Bronchial epithelial cell (primary cell): ENCODE measurements around the gene TTC17. TPM values are rescaled to one million over a fixed set of nuclear protein-coding genes. Genes with fewer than 3 reads are reported as not detected.
"Not testable (repeated sequence)": the region's sequence is repeated elsewhere in the genome, so short reads cannot be mapped to it uniquely, and the experiment has no call there.

ENCODE experiments used
- DNase-seq: peaks from one replicate; pipeline ENCODE4 v3.0.0-alpha.2; 2010; ENCODE audit warnings: low read depth
- FAIRE-seq: peaks from 2 replicates; lab custom pipeline; 2011; peaks lifted over from hg19 to GRCh38; lab: Jason Lieb, UNC
- H3K27me3 ChIP-seq: 2 replicates; pipeline ENCODE4 v1.5.1; 2011; ENCODE audit warnings: low read length; ENCODE audit not compliant: control insufficient read depth, insufficient read depth
- H3K36me3 ChIP-seq: 2 replicates; pipeline ENCODE4 v1.5.1; 2011; ENCODE audit warnings: low read length; ENCODE audit not compliant: control insufficient read depth, insufficient read depth
- H3K4me3 ChIP-seq: 2 replicates; pipeline ENCODE4 v1.5.1; 2011; ENCODE audit warnings: mild to moderate bottlenecking, low read depth, low read length, control low read depth
- total RNA-seq: library from RNA; depleted of rRNA; stranded (reverse); fragments of >200 nt; gene quantifications from 2 replicates; pipeline ENCODE4 v1.2.1, GENCODE V29; 2014
- TF ChIP-seq, protein P1 (sequence below): IDR thresholded peaks from 2 replicates; pipeline ENCODE4 v1.5.1; 2011; ENCODE audit warnings: mild to moderate bottlenecking, moderate library complexity, low read length, control low read depth, inconsistent platforms; ENCODE audit not compliant: insufficient read depth, severe bottlenecking

Gene TTC17
- total RNA-seq, 1 donor from 2014 or later: 90.3 TPM

DNA sequence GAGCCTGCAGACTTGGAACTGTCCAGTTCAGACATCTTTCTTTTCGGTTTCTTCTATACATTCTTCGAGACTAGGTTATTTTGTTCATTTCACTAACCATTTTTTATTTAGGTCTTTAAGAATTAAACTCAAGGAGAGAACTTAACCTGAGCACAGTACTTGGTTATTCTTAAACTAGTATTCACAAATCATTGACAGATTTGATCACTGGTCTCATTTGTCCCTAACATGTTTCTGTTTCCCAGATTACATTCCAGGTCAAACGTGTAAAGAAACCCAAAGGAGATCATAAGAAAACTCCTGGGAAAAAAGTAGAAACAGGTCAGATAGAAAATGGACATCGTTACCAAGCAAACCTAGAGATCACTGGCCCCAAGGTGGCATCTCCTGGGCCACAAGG, 85.1 kb downstream of the TTC17 start:
- Histone ChIP-seq H3K27me3 (no peaks in the 10 kb centered on the region), H3K36me3 (peaks cover 9% of the 10 kb centered on the region), H3K4me3 (no peak overlapping the region)
- FAIRE-seq (no peak), DNase-seq (no peak)
- TF ChIP-seq, protein P1, sequence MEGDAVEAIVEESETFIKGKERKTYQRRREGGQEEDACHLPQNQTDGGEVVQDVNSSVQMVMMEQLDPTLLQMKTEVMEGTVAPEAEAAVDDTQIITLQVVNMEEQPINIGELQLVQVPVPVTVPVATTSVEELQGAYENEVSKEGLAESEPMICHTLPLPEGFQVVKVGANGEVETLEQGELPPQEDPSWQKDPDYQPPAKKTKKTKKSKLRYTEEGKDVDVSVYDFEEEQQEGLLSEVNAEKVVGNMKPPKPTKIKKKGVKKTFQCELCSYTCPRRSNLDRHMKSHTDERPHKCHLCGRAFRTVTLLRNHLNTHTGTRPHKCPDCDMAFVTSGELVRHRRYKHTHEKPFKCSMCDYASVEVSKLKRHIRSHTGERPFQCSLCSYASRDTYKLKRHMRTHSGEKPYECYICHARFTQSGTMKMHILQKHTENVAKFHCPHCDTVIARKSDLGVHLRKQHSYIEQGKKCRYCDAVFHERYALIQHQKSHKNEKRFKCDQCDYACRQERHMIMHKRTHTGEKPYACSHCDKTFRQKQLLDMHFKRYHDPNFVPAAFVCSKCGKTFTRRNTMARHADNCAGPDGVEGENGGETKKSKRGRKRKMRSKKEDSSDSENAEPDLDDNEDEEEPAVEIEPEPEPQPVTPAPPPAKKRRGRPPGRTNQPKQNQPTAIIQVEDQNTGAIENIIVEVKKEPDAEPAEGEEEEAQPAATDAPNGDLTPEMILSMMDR: no peak

DNA sequence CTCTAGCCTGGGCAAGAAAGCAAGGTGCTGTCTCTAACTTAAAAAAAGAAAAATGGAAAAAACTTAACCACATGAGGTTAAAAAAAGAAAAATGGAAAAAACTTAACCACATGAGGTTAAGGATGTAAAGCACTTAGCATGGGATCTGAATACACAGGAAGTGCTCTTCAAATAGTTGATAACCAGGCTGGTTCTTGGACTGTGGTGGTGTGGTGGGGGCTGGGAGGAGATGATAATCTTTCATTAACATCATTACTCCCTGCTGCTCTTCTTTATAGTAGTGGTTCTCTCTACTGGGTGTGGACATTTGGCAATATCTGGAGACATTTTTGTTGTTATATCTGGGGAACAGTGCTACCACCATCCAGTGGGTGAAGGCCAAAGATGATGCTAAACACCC, 88.4 kb downstream of the TTC17 start:
- TF ChIP-seq, protein P1: no peak
- Histone ChIP-seq H3K36me3 (peaks cover 17% of the 10 kb centered on the region), H3K4me3 (no peak overlapping the region), H3K27me3 (no peaks in the 10 kb centered on the region)
- no peak for FAIRE-seq
- DNase-seq: no peak

DNA sequence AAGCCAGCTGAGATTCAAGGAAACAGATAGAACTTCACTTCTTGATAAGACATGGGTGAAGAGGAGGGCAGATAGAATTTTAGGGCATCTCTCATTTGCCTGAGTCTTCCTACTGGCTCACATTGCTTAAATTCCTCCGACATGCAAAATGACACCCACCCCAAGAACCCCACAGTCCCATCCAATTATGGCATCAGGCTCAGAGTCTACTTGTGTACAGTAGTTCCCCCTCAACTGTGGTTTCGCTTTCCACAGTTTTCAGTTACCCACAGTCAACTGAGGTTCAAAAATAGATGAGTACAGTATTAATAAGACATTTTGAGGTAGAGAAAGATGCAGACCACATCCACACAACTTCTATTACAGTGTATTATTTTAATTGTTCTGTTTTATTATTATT, 99.8 kb downstream of the TTC17 start:
- no peak for DNase-seq
- H3K36me3 ChIP-seq: peaks cover 2% of the 10 kb centered on the region
- no peak for FAIRE-seq
- no peak overlapping the region for H3K4me3 ChIP-seq
- H3K27me3 ChIP-seq: no peaks in the 10 kb centered on the region
- TF ChIP-seq, protein P1: no peak

DNA sequence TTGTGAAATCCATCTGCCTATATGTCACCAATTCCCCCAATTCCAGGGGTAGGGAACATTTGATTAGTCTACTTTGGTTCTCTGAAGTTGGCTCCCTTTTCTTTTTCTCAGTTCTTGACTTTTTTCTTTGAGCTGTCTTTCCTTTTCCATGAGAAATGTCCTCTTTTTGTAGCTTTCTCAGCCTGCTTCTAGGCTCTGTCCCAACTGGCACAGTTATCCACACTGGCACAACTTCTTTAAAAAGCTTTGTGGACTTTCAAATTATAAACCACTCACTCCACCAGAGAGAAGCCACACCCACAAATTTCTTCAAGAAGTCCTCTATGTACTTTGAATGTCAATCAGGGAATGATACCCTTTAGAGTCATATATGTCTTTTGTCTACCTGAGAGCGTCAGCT, 100.5 kb downstream of the TTC17 start:
- H3K36me3 ChIP-seq: peaks cover 2% of the 10 kb centered on the region
- TF ChIP-seq, protein P1: no peak
- FAIRE-seq (no peak), DNase-seq (no peak)
- no peaks in the 10 kb centered on the region for H3K27me3 ChIP-seq
- H3K4me3 ChIP-seq: no peak overlapping the region

DNA sequence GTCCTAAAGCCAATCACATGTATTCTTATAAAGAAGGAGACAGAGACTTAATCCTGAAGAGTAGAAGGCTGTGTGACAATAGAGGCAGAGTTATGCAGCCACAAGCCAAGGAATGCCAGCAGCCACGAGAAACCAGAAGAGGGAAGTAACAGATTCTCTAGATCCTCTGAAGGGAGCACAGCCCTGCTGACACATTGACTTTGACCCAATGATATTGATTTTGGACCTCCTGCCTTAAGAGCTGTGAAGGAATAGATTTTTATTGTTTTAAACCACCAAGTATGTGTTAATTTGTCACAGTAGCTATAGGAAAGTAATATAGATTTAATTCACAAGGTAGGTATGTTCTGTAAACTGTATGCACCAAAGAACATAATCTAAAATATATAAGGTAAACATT, 103.6 kb downstream of the TTC17 start:
- no peak overlapping the region for H3K4me3 ChIP-seq
- TF ChIP-seq, protein P1: no peak
- FAIRE-seq: no peak
- no peaks in the 10 kb centered on the region for H3K27me3 ChIP-seq
- no peak for DNase-seq
- peaks cover 4% of the 10 kb centered on the region for H3K36me3 ChIP-seq

DNA sequence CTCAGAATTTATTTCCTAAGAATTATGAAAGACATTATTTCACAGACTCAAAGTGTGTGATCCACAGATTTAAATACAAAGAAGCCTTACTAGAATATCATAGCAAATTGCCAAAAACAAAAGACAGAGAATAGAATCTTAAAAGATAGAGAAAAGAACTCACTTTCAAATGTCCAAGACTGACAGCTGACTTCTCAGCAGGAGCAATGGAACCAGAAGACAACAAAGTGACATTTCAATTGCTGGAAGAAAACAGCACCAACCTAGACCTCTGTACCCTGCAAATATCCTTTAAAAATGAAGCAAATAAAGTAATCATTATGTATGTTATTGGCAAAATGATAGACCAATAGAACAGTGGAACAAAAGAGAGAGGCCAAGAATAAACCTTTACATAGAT, 109.2 kb downstream of the TTC17 start:
- FAIRE-seq: no peak
- no peak for DNase-seq
- Histone ChIP-seq H3K4me3 (no peak overlapping the region), H3K36me3 (peaks cover 2% of the 10 kb centered on the region), H3K27me3 (no peaks in the 10 kb centered on the region)
- TF ChIP-seq, protein P1: no peak

DNA sequence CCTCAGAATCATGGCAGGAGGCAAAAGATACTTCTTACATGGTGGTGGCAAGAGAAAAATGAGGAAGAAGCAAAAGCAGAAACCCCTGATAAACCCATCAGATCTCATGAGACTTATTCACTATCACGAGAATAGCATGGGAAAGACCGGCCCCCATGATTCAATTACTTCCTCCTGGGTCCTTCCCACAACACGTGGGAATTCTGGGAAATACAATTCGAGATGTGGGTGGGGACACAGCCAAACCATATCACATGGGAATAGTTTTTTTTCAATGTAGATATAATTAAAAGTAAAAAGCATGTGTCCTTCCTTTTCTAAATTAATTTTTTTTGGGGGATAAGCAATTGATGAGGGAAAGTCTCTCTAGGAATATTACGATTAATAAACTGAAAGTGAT, 118.8 kb downstream of the TTC17 start:
- not testable (repeated sequence) for H3K4me3 ChIP-seq, FAIRE-seq, H3K27me3 ChIP-seq, DNase-seq, H3K36me3 ChIP-seq
